HG03025 (cell line): ENCODE measurements around the gene SLC33A1.

Experiments used
- ATAC-seq: cut with Tn5 transposase; IDR thresholded peaks from one replicate; pipeline ENCODE4 v1.9.1; 2021; ENCODE audit warnings: mild to moderate bottlenecking, moderate library complexity; ENCODE audit not compliant: unreplicated experiment, low FRiP score

The SLC33A1 gene

GRCh38 chr3:155804323-155804722, 49.9 kb downstream of the SLC33A1 start:
- ATAC-seq = no peak

- ATAC-seq = no peak
Observed at GRCh38 chr3:155792532-155792931, 61.7 kb downstream of the SLC33A1 start.

- no peak for ATAC-seq
Observed at GRCh38 chr3:155791190-155791589, 63.0 kb downstream of the SLC33A1 start.

GRCh38 chr3:155790272-155790925, 63.8 kb downstream of the SLC33A1 start:
- ATAC-seq = no peak

- ATAC-seq = no peak
Observed at GRCh38 chr3:155785662-155786295, 68.4 kb downstream of the SLC33A1 start.

GRCh38 chr3:155782390-155782953, 71.8 kb downstream of the SLC33A1 start:
- no peak for ATAC-seq

- no peak for ATAC-seq
Observed at GRCh38 chr3:155780291-155780690, 73.9 kb downstream of the SLC33A1 start.

GRCh38 chr3:155778462-155778861, 75.8 kb downstream of the SLC33A1 start:
- ATAC-seq = no peak

- ATAC-seq = no peak
Observed at GRCh38 chr3:155772801-155773200, 81.4 kb downstream of the SLC33A1 start.

GRCh38 chr3:155771126-155771525, 83.1 kb downstream of the SLC33A1 start:
- no peak for ATAC-seq
